HepG2 (cell line): Measurements from ENCODE around the gene ATP9A. TPM values are rescaled to one million over a fixed set of nuclear protein-coding genes. Genes with fewer than 3 reads are reported as not detected.

Experiments used
- ATF7-NPFF ChIP-seq: sonication (generic); formaldehyde crosslinking; IDR thresholded peaks from 2 replicates; pipeline ENCODE4 v1.8.1; 2023; ENCODE audit warnings: mild to moderate bottlenecking, low read depth, missing genetic modification reagents, moderate library complexity
- FOXK1 ChIP-seq: sonication (generic); formaldehyde crosslinking; IDR thresholded peaks from 2 replicates; pipeline ENCODE4 v1.4.0; 2020; ENCODE audit warnings: low read depth, missing genetic modification reagents, borderline replicate concordance
- HDAC2 ChIP-seq: sonication (generic); formaldehyde crosslinking; IDR thresholded peaks from 2 replicates; pipeline ENCODE4 v1.4.0; 2020; ENCODE audit warnings: missing genetic modification reagents
- HNF1B ChIP-seq: sonication (generic); formaldehyde crosslinking; IDR thresholded peaks from 2 replicates; pipeline ENCODE4 v1.5.1; 2020; ENCODE audit warnings: mild to moderate bottlenecking, moderate library complexity, missing genetic modification reagents
- HOXA3 ChIP-seq: sonication (generic); formaldehyde crosslinking; IDR thresholded peaks from 2 replicates; pipeline ENCODE4 v1.5.0; 2020; ENCODE audit warnings: missing genetic modification reagents
- HOXA5 ChIP-seq: sonication (generic); formaldehyde crosslinking; IDR thresholded peaks from 2 replicates; pipeline ENCODE4 v1.4.0; 2020; ENCODE audit warnings: missing genetic modification reagents
- ISL2 ChIP-seq: sonication (generic); formaldehyde crosslinking; IDR thresholded peaks from 2 replicates; pipeline ENCODE4 v1.5.0; 2020; ENCODE audit warnings: missing genetic modification reagents
- LCORL ChIP-seq, 2 experiments: fragments of 450-650 bp in 1 of 2; sonication (generic) in 1 of 2; formaldehyde crosslinking in 1 of 2; IDR thresholded peaks; 2 replicates each; pipeline versions ENCODE4 v1.5.0 to v1.6.1; 2017 to 2020; ENCODE audit warnings: antibody characterized with exemption in 1 of 2, missing genetic modification reagents in 1 of 2
- MBNL3 ChIP-seq: fragments of 250-450 bp; sonication (Bioruptor Pico); conservative IDR thresholded peaks from 2 replicates; pipeline ENCODE4 v1.8.0; 2022; ENCODE audit warnings: mild to moderate bottlenecking, inconsistent platforms
- NFKBIZ ChIP-seq: IDR thresholded peaks from 2 replicates; pipeline ENCODE4 v1.6.1; 2018; ENCODE audit warnings: missing genetic modification reagents, missing compliant biosample characterization
- POLR2AphosphoS2 ChIP-seq: IDR thresholded peaks from 2 replicates; pipeline ENCODE4 v1.6.1; 2011; ENCODE audit warnings: low read depth, low read length, improper control_type of control experiment
- SAP130 ChIP-seq: IDR thresholded peaks from 2 replicates; pipeline ENCODE4 v1.6.1; 2016; ENCODE audit warnings: low read depth
- SATB2 ChIP-seq: sonication (generic); formaldehyde crosslinking; IDR thresholded peaks from 2 replicates; pipeline ENCODE4 v1.5.0; 2020; ENCODE audit warnings: missing genetic modification reagents
- SIN3A ChIP-seq: IDR thresholded peaks from 2 replicates; pipeline ENCODE4 v1.6.1; 2011; ENCODE audit warnings: low read depth, mild to moderate bottlenecking, control low read depth, low read length, borderline replicate concordance
- SPEN ChIP-seq: sonication (generic); formaldehyde crosslinking; IDR thresholded peaks from 2 replicates; pipeline ENCODE4 v1.5.1; 2020; ENCODE audit warnings: low read depth, mild to moderate bottlenecking, missing genetic modification reagents
- TBX2 ChIP-seq: sonication (generic); formaldehyde crosslinking; IDR thresholded peaks from 2 replicates; pipeline ENCODE4 v1.5.0; 2020; ENCODE audit warnings: missing genetic modification reagents, mild to moderate bottlenecking, borderline replicate concordance
- TGIF2 ChIP-seq: IDR thresholded peaks from 2 replicates; pipeline ENCODE4 v1.6.1; 2016; ENCODE audit warnings: control low read depth, missing compliant biosample characterization
- TSC22D2 ChIP-seq: sonication (generic); formaldehyde crosslinking; IDR thresholded peaks from 2 replicates; pipeline ENCODE4 v1.5.1; 2020; ENCODE audit warnings: missing genetic modification reagents, mild to moderate bottlenecking, borderline replicate concordance
- ZBTB26 ChIP-seq: IDR thresholded peaks from 2 replicates; pipeline ENCODE4 v1.6.1; 2016; ENCODE audit warnings: missing compliant biosample characterization, missing genetic modification reagents, borderline replicate concordance
- ZKSCAN1 ChIP-seq: fragments of 150-350 bp; IDR thresholded peaks from 2 replicates; pipeline ENCODE4 v1.6.1; 2014; ENCODE audit warnings: low read length
- ZNF124 ChIP-seq: sonication (generic); formaldehyde crosslinking; IDR thresholded peaks from 2 replicates; pipeline ENCODE4 v1.4.0; 2020; ENCODE audit warnings: missing genetic modification reagents
- ZNF335 ChIP-seq: sonication (generic); formaldehyde crosslinking; IDR thresholded peaks from 2 replicates; pipeline ENCODE4 v1.4.0; 2020; ENCODE audit warnings: missing genetic modification reagents
- ZNF530 ChIP-seq: sonication (generic); formaldehyde crosslinking; IDR thresholded peaks from 2 replicates; pipeline ENCODE4 v1.5.0; 2020; ENCODE audit warnings: low read depth, mild to moderate bottlenecking, missing genetic modification reagents
- ZNF768 ChIP-seq: sonication (generic); formaldehyde crosslinking; IDR thresholded peaks from 2 replicates; pipeline ENCODE4 v1.4.0; 2020; ENCODE audit warnings: missing genetic modification reagents
- ZNF800 ChIP-seq: sonication (generic); formaldehyde crosslinking; IDR thresholded peaks from 2 replicates; pipeline ENCODE4 v1.4.0; 2020; ENCODE audit warnings: missing genetic modification reagents
- polyA plus RNA-seq, 8 experiments: library from polyadenylated mRNA; depleted of rRNA in 3 of 8; stranded (reverse) in 7 of 8; unstranded in 1 of 8; fragments of >200 nt; fragmentation: Illumina TruSeq in 4 of 8; extraction: Trizol in 4 of 8; gene quantifications; 2 replicates each; pipeline versions ENCODE4 v1.2.1 to v1.2.3, GENCODE V29; 2011 to 2016; ENCODE audit warnings: low read depth in 4 of 8, missing spikeins in 1 of 8, mixed read lengths in 1 of 8; ENCODE audit not compliant: insufficient read depth in 1 of 8
- total RNA-seq, 5 experiments: library from RNA; depleted of rRNA; stranded (reverse); fragments of >200 nt; fragmentation: Illumina TruSeq; extraction: Trizol; gene quantifications; 2 replicates each; pipeline ENCODE4 v1.2.3, GENCODE V29; 2016; ENCODE audit warnings: low read depth in 1 of 5

The ATP9A gene
- total and polyA plus RNA-seq, 2 of the 13 experiments (the other 11 are each of a cell fraction or from before 2014, with no cell fraction given): 11.8 to 18.5 TPM

- TF ChIP-seq HDAC2 (CRISPR knock-in tag): peak; percentile 61; the same call in 1 of the 2 replicates
- peak; percentile 72; the same call in 1 of the 2 replicates for TF ChIP-seq ZNF124 (CRISPR knock-in tag)
- peak; percentile 62; the same call in 1 of the 2 replicates for TF ChIP-seq ZBTB26 (CRISPR knock-in tag)
- no peak for TF ChIP-seq POLR2AphosphoS2
- peak; percentile 87 for TF ChIP-seq SAP130 (CRISPR knock-in tag)
- peak; percentile 66; the same call in 1 of the 2 replicates for TF ChIP-seq TSC22D2
- peak; percentile 39; the same call in 1 of the 2 replicates for TF ChIP-seq ZNF768
- no peak for TF ChIP-seq ATF7-NPFF (CRISPR knock-in tag)
- TF ChIP-seq ZNF335: peak; percentile 81
- peak; percentile 67; the same call in 1 of the 2 replicates for TF ChIP-seq ZKSCAN1
- TF ChIP-seq ZNF530: no peak
- peak; percentile 68; the same call in 1 of the 2 replicates for TF ChIP-seq SIN3A
- peak; percentile 84 for TF ChIP-seq HNF1B (CRISPR knock-in tag)
- TF ChIP-seq SPEN: peak; percentile 62; the same call in 1 of the 2 replicates
- no peak for TF ChIP-seq HOXA5 (CRISPR knock-in tag)
- TF ChIP-seq TBX2 (CRISPR knock-in tag): peak; percentile 81
- TF ChIP-seq ISL2: no peak
- no peak for TF ChIP-seq SATB2 (CRISPR knock-in tag)
- TF ChIP-seq MBNL3 (CRISPR knock-in tag): no peak
- TF ChIP-seq FOXK1: peak; percentile 89; the same call in 1 of the 2 replicates
- TF ChIP-seq LCORL (IDR thresholded peaks at IDR 0.05): no peak
- TF ChIP-seq LCORL (CRISPR knock-in tag; IDR thresholded peaks at IDR 0.05): peak; percentile 83
- peak; percentile 40; the same call in 1 of the 2 replicates for TF ChIP-seq ZNF800
- peak; percentile 66; the same call in 1 of the 2 replicates for TF ChIP-seq HOXA3 (CRISPR knock-in tag)
- peak; percentile 73 for TF ChIP-seq TGIF2 (CRISPR knock-in tag)
- peak; percentile 72; the same call in 1 of the 2 replicates for TF ChIP-seq NFKBIZ (CRISPR knock-in tag)
Measured at GRCh38 chr20:51595058-51595532, 173.1 kb downstream of the ATP9A start (continued).
